ENCODE data around the gene INKA2. TPM values are rescaled to one million over a fixed set of nuclear protein-coding genes. Genes with fewer than 3 reads are reported as not detected.

Gene INKA2
- polyA plus RNA-seq, 1 of the 3 experiments (the other 2 are of a cell fraction): 1.1 TPM

DNA sequence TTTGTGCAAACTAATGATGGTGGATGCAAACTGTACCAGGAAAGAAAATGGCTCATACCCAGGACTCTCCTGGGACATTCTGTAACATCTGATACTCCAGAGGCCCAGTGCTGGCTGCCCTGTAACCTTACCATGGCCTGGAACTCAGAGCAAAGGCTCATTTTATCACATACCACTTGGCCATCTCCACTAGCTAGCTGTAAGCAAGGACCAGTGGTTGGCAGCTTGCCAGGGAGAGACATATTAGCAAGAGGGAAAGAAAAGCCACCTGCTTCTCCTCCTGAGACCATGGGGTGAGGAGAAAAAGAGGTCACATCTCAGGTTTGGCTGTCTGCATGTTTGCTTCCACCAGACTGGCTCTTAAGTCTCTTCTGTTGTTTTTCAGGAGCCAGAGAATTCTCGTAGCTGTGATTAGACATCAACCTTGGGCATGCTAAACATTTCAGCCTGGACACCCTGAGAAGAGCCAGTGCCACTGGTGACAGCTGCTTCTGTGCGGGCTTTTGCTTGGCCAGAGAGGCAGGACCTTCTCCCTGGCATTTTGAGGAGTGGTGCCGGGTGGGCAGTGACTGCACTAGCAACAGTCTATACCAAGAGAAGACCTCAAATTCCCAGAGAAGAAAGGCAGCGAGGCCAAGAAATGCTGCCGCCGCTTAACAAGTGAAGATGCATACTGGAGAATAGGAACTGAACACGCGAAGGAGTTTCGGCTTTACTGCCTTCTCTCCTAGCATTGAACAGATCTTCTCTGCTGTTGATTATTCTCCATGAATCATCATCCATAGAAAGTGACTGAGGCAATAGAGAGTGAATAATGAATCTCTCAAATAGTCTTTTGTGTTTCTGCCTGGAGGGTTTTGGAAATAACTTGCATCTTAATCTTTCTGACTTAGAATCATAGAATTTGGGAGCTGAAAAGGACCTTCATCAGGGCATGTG, 6.7 kb upstream of the INKA2 start:
- no peak overlapping the region for H3K4me3 ChIP-seq (ENCODE audit: low read depth in 2 of 2, low read length in 1 of 2)
- ChIA-PET POLR2A (no interaction called here), CTCF (interaction anchor here (0.7 to 8.3 kb wide), 5 partner anchors 10 to 238 kb away, joined by 3 to 72 read pairs (median 13); partner anchors contain the start of gene DDX20)
- H3K4me2 ChIP-seq: no peak overlapping the region
- no peak for TF ChIP-seq NRF1 (IDR thresholded peaks at IDR 0.05; ENCODE audit: low read depth, low read length)
- TF ChIP-seq CHD2 (IDR thresholded peaks at IDR 0.05; ENCODE audit: low read length, partially characterized antibody): no peak
- TF ChIP-seq JUND (IDR thresholded peaks at IDR 0.05): no peak
- no peak for TF ChIP-seq SMC3 (IDR thresholded peaks at IDR 0.05; ENCODE audit: low read depth, low read length)
- no peak for TF ChIP-seq SIN3A (IDR thresholded peaks at IDR 0.05; ENCODE audit: borderline replicate concordance, low read depth, low read length)
- TF ChIP-seq TCF12 (IDR thresholded peaks at IDR 0.05): no peak
- no peak for TF ChIP-seq IRF3 (IDR thresholded peaks at IDR 0.05; ENCODE audit: low read depth, low read length)
- no peak for TF ChIP-seq YY1 (IDR thresholded peaks at IDR 0.05; ENCODE audit: low read depth)
- TF ChIP-seq EZH2phosphoT487 (IDR thresholded peaks at IDR 0.05; ENCODE audit: borderline replicate concordance, low read depth): no peak
- no peak for TF ChIP-seq EP300 (IDR thresholded peaks at IDR 0.05; ENCODE audit: borderline replicate concordance in 1 of 2, low read depth in 1 of 2, low read length in 1 of 2)
- TF ChIP-seq RFX5 (IDR thresholded peaks at IDR 0.05; ENCODE audit: low read length): no peak
- no peak for TF ChIP-seq FOXJ3 (CRISPR knock-in tag; IDR thresholded peaks at IDR 0.05)
- TF ChIP-seq, protein P1, sequence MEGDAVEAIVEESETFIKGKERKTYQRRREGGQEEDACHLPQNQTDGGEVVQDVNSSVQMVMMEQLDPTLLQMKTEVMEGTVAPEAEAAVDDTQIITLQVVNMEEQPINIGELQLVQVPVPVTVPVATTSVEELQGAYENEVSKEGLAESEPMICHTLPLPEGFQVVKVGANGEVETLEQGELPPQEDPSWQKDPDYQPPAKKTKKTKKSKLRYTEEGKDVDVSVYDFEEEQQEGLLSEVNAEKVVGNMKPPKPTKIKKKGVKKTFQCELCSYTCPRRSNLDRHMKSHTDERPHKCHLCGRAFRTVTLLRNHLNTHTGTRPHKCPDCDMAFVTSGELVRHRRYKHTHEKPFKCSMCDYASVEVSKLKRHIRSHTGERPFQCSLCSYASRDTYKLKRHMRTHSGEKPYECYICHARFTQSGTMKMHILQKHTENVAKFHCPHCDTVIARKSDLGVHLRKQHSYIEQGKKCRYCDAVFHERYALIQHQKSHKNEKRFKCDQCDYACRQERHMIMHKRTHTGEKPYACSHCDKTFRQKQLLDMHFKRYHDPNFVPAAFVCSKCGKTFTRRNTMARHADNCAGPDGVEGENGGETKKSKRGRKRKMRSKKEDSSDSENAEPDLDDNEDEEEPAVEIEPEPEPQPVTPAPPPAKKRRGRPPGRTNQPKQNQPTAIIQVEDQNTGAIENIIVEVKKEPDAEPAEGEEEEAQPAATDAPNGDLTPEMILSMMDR (IDR thresholded peaks at IDR 0.05): no peak
- no peak for TF ChIP-seq MEF2A (IDR thresholded peaks at IDR 0.05; ENCODE audit: borderline replicate concordance, low read depth)
- H3K36me3 ChIP-seq (replicated peaks in 1 of 2; ENCODE audit: control insufficient read depth in 1 of 2, insufficient read depth in 2 of 2, low read length in 1 of 2): no peaks in the 10 kb centered on the region
- no peak overlapping the region for H3K9ac ChIP-seq
- H2AFZ ChIP-seq (ENCODE audit: low read depth): no peak overlapping the region
- no peaks in the 10 kb centered on the region for H3K79me2 ChIP-seq (ENCODE audit: insufficient read depth)
- H3K27ac ChIP-seq (ENCODE audit: low read depth in 2 of 2, low read length in 1 of 2): no peak overlapping the region
- H3F3A ChIP-seq (replicated peaks; ENCODE audit: insufficient read depth): no peaks in the 10 kb centered on the region
- H3K9me2 ChIP-seq: no peaks in the 10 kb centered on the region
- 94% methylated on average over 9 of the region's 9 CpGs for WGBS (ENCODE audit: low lambda C conversion rate)
- DNase-seq: no peak
- no peaks in the 10 kb centered on the region for H3K9me3 ChIP-seq
- no peaks in the 10 kb centered on the region for H3K27me3 ChIP-seq (ENCODE audit: insufficient read depth)
- peaks cover 0 to 15% of the 10 kb centered on the region in 2 experiments; a peak in 1 of 4 replicates for H3K4me1 ChIP-seq (ENCODE audit: control insufficient read depth in 1 of 2, insufficient read depth in 2 of 2, low read depth in 1 of 2, low read length in 1 of 2)
- no peaks in the 10 kb centered on the region for H4K20me1 ChIP-seq (ENCODE audit: insufficient read depth)
